Heart left ventricle (tissue), 13 donors: Measurements from ENCODE around the gene PRR29.

Source experiments
- CTCF ChIP-seq, 12 donors: fragments of 200-600 bp; sonication (generic) in 4 of 12; IDR thresholded peaks; one replicate each; pipeline versions ENCODE4 v1.5.0 to v1.8.0; 2018 to 2022; ENCODE audit warnings: antibody characterized with exemption in 12 of 12, mild to moderate bottlenecking in 5 of 12
- POLR2A ChIP-seq, 2 donors: fragments of 450-650 bp; IDR thresholded peaks; one replicate each; pipeline ENCODE4 v1.6.1; 2017; ENCODE audit warnings: antibody characterized with exemption in 2 of 2, mild to moderate bottlenecking in 2 of 2, moderate library complexity in 2 of 2
- donor health status: ischemic (EF 13 %, LVEDD 7.1; RV severe dilation, severe dysfunction).
- donor health status: DM: no; HTN: yes; CAD: no.
- donor health status: DM: no; HTN: no; CAD: no.
- donor health status: ischemic (EF 25% LVEDD 6.9; RV normal size, moderate dysfunction).
- donor health status: ischemic (EF 25% LVEDD 5.7; RV mildly dilated, moderate dysfunction).
- donor health status: ischemic (EF 35%, LVEDD 5.7; RV mildly dilated, moderate dysfunction).
- donor health status: nonischemic (EF 11% LVEDD 7.7; RV severe dilation, severe dysfunction).
- donor health status: DM: yes; HTN: yes; CAD: no.
- donor health status: PGD.
- donor health status: ischemic (EF 29% LVEDD 5.4; RV normal size, mild dysfunction).
- donor health status: nonischemic (EF 23%, LVEDD 6.1; RV moderate dilation, normal function).

- peak; percentile 74 to 87 (median 80) for TF ChIP-seq CTCF (IDR thresholded peaks at IDR 0.05)
- no peak for TF ChIP-seq POLR2A (IDR thresholded peaks at IDR 0.05)
Measured at GRCh38 chr17:64028874-64029464, 30.8 kb downstream of the PRR29 start.
